ENCODE measurements around the gene PCMTD2.

GRCh38 chr20:64220891-64221527 lies 34.5 kb upstream of the PCMTD2 start:
- TF ChIP-seq POLR2A (IDR thresholded peaks at IDR 0.05), result no peak
- no peak for TF ChIP-seq CTCF (IDR thresholded peaks at IDR 0.05)
